Thyroid gland (tissue), 4 donors: ENCODE data around the gene RPL10A. TPM values are rescaled to one million over a fixed set of nuclear protein-coding genes. Genes with fewer than 3 reads are reported as not detected.

Experiments
- DNase-seq, 2 donors: peaks; one replicate each; pipeline ENCODE4 v3.0.0-alpha.2; 2019
- H3K27ac ChIP-seq, 3 donors: fragments of 200-600 bp; sonication (generic); 1 replicate in 2 of 3; 2 replicates in 1 of 3; pipeline ENCODE4 v1.5.1; 2016 to 2019; ENCODE audit warnings: mild to moderate bottlenecking in 1 of 3, moderate library complexity in 1 of 3
- H3K27me3 ChIP-seq: fragments of 200-600 bp; sonication (generic); one replicate; pipeline ENCODE4 v1.5.1; 2019
- H3K36me3 ChIP-seq, 2 donors: fragments of 200-600 bp; sonication (generic); one replicate each; pipeline ENCODE4 v1.5.1; 2016 to 2019
- H3K4me1 ChIP-seq, 2 donors: fragments of 200-600 bp; sonication (generic); one replicate each; pipeline ENCODE4 v1.5.1; 2017 to 2019
- H3K4me3 ChIP-seq, 3 donors: fragments of 200-600 bp; sonication (generic); replicated peaks in 1 of 3; 1 replicate in 2 of 3; 2 replicates in 1 of 3; pipeline ENCODE4 v1.5.1; 2016; ENCODE audit warnings: mild to moderate bottlenecking in 1 of 3
- H3K9me3 ChIP-seq: fragments of 200-600 bp; sonication (generic); one replicate; pipeline ENCODE4 v1.5.1; 2017
- CTCF ChIP-seq, 6 experiments: fragments of 200-600 bp in 3 of 6; fragments of 450-650 bp in 3 of 6; sonication (generic) in 3 of 6; IDR thresholded peaks; one replicate each; pipeline ENCODE4 v1.5.1; 2016 to 2019; ENCODE audit warnings: antibody characterized with exemption in 6 of 6, mild to moderate bottlenecking in 2 of 6, inconsistent platforms in 1 of 6, moderate library complexity in 1 of 6
- POLR2A ChIP-seq, 2 donors: fragments of 450-650 bp; IDR thresholded peaks; one replicate each; pipeline ENCODE4 v1.6.1; 2017; ENCODE audit warnings: antibody characterized with exemption in 2 of 2, mild to moderate bottlenecking in 2 of 2, moderate library complexity in 1 of 2
- WGBS, 2 donors: methylation state at CpG; one replicate each; pipeline ENCODE4 v1.1.5; 2017; 5-methylcytosine and 5-hydroxymethylcytosine counted together
- intact Hi-C: fragments of 100-400 bp; cut with DNase I; formaldehyde crosslinking; loops from one replicate; pipeline ENCODE4 v1.15.1; 2023
- total RNA-seq, 4 donors: library from RNA; depleted of rRNA; stranded (reverse); fragments of >200 nt; gene quantifications; one replicate each; pipeline ENCODE4 v1.2.3, GENCODE V29; 2016

Gene RPL10A
- total RNA-seq, 4 donors from 2014 or later = 1,123 to 2,881 (median 1,235) TPM

GRCh38 chr6:35498422-35499067 lies 30.3 kb downstream of the RPL10A start:
- H3K27ac ChIP-seq = no peak overlapping the region
- H3K4me1 ChIP-seq = peaks cover 6 to 35% of the 10 kb centered on the region in 2 donors
- DNase-seq = no peak
- no peaks in the 10 kb centered on the region for H3K27me3 ChIP-seq
- H3K4me3 ChIP-seq = no peak overlapping the region
- intact Hi-C loops = no loop called here
- H3K36me3 ChIP-seq = no peaks in the 10 kb centered on the region
- no peaks in the 10 kb centered on the region for H3K9me3 ChIP-seq
- 53 to 59% methylated on average over 10 to 11 of the region's 14 CpGs for WGBS, 2 donors
- no peak for TF ChIP-seq POLR2A (IDR thresholded peaks at IDR 0.05)
- no peak for TF ChIP-seq CTCF (IDR thresholded peaks at IDR 0.05)

GRCh38 chr6:35499372-35499771 lies 31.2 kb downstream of the RPL10A start:
- no peaks in the 10 kb centered on the region for H3K9me3 ChIP-seq
- no peak overlapping the region for H3K27ac ChIP-seq
- no peak for DNase-seq
- no peak for TF ChIP-seq POLR2A (IDR thresholded peaks at IDR 0.05)
- no peak for TF ChIP-seq CTCF (IDR thresholded peaks at IDR 0.05)
- no peak overlapping the region for H3K4me3 ChIP-seq
- H3K4me1 ChIP-seq = peaks cover 6 to 30% of the 10 kb centered on the region in 2 donors
- no peaks in the 10 kb centered on the region for H3K36me3 ChIP-seq
- no peaks in the 10 kb centered on the region for H3K27me3 ChIP-seq
- 91 to 94% methylated on average over 4 of the region's 4 CpGs for WGBS, 2 donors
- intact Hi-C loops = no loop called here

- Histone ChIP-seq H3K27me3 (no peaks in the 10 kb centered on the region), H3K9me3 (no peaks in the 10 kb centered on the region), H3K4me1 (peaks cover 6 to 16% of the 10 kb centered on the region in 2 donors), H3K27ac (no peak overlapping the region), H3K36me3 (no peaks in the 10 kb centered on the region), H3K4me3 (no peak overlapping the region)
- intact Hi-C loops = no loop called here
- TF ChIP-seq POLR2A (IDR thresholded peaks at IDR 0.05) (no peak), CTCF (IDR thresholded peaks at IDR 0.05) (no peak)
- DNase-seq = no peak
- WGBS, 2 donors = 82 to 87% methylated on average over 6 of the region's 6 CpGs
Measured at GRCh38 chr6:35500782-35501181, 32.6 kb downstream of the RPL10A start.

GRCh38 chr6:35501784-35502183 lies 33.6 kb downstream of the RPL10A start:
- no peaks in the 10 kb centered on the region for H3K36me3 ChIP-seq
- no peak for DNase-seq
- H3K4me1 ChIP-seq = peaks cover 6 to 12% of the 10 kb centered on the region in 2 donors
- 100% methylated on average over 2 of the region's 2 CpGs for WGBS, 2 donors
- H3K4me3 ChIP-seq = no peak overlapping the region
- intact Hi-C loops = no loop called here
- H3K27ac ChIP-seq = no peak overlapping the region
- no peaks in the 10 kb centered on the region for H3K27me3 ChIP-seq
- no peak for TF ChIP-seq CTCF (IDR thresholded peaks at IDR 0.05)
- no peak for TF ChIP-seq POLR2A (IDR thresholded peaks at IDR 0.05)
- no peaks in the 10 kb centered on the region for H3K9me3 ChIP-seq

- Histone ChIP-seq H3K27me3 (no peaks in the 10 kb centered on the region), H3K36me3 (no peaks in the 10 kb centered on the region), H3K4me1 (peaks cover 4 to 12% of the 10 kb centered on the region in 2 donors), H3K9me3 (no peaks in the 10 kb centered on the region), H3K27ac (no peak overlapping the region), H3K4me3 (no peak overlapping the region)
- TF ChIP-seq CTCF (IDR thresholded peaks at IDR 0.05) (no peak), POLR2A (IDR thresholded peaks at IDR 0.05) (no peak)
- 48 to 70% methylated on average over 14 to 15 of the region's 15 CpGs for WGBS, 2 donors
- intact Hi-C loops = no loop called here
- no peak for DNase-seq
Measured at GRCh38 chr6:35503534-35503933, 35.3 kb downstream of the RPL10A start.
